Activated T-cell treated with anti-CD3 and anti-CD28 coated beads, Interleukin-2, amount 50 U/mL, for 48 hours (primary cell): Measurements from ENCODE around the gene MORN5.

Source experiments
- DNase-seq, 2 experiments: peaks; one replicate each; pipeline ENCODE4 v3.0.0-alpha.2; 2020

The MORN5 gene

DNA sequence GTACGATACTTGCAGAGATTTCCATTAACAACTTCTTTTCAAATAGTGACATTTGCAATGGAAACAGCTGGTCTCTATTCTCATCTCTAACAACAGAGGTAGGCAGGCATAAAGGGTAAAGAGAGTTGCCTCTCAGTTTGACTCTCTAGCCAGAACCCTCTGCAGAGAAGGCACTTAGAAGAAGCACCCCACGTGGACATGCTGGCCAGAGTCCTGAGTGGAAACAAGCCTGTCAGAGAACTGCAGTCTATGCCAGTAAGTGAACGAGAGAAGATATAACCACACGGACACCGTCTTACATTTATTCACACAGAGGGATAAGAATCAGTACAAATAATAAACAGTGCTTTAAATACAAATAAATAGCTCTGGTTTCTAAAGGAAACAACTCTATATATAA lies 80.0 kb downstream of the MORN5 start:
- DNase-seq: no peak

- no peak for DNase-seq
These were observed 84.6 kb downstream of the MORN5 start for GRCh38 chr9:122244349-122244748.

DNA sequence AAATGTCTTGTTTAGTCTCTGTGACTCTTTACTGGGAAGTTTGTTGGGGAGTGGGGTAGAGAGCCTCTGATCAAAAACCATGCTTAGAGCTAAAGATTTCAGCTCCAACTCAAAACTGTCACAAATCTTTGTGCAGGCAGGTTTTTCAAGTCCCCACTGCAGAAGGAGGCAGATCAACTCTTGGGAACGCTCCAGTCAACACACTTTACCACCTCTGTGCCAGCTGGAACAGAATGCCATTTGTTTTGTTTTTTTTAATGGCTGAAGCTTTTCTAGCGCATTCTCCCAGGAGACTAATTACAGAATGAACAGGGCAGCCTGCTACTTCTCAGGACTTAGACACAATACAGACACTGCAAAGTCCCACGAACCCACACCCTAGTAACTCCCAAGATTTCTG lies 87.0 kb downstream of the MORN5 start:
- no peak for DNase-seq

GRCh38 chr9:122248448-122248865 lies 88.7 kb downstream of the MORN5 start:
- DNase-seq: no peak
